Right lobe of liver (tissue), 6 donors: ENCODE results near the gene CRIM1. TPM values are rescaled to one million over a fixed set of nuclear protein-coding genes. Genes with fewer than 3 reads are reported as not detected.

Experiments
- ATAC-seq, 4 donors: fragments of 200-7000 bp; cut with Tn5 transposase; one replicate each; pipeline ENCODE4 v1.9.1; 2020; ENCODE audit warnings: mild to moderate bottlenecking in 4 of 4, moderate library complexity in 4 of 4
- DNase-seq, 3 donors: peaks; one replicate each; pipeline ENCODE4 v3.0.0-alpha.2; 2020
- H3K27ac ChIP-seq, 3 donors: fragments of 200-600 bp; one replicate each; pipeline ENCODE4 v1.8.0; 2022
- H3K27me3 ChIP-seq, 2 donors: fragments of 200-600 bp; one replicate each; pipeline ENCODE4 v1.8.0; 2022
- H3K36me3 ChIP-seq, 4 donors: fragments of 200-600 bp; sonication (generic) in 1 of 4; one replicate each; pipeline versions ENCODE4 v1.5.1 to v1.8.0; 2017 to 2022; ENCODE audit warnings: control low read depth in 1 of 4
- H3K4me1 ChIP-seq, 4 donors: fragments of 200-600 bp; sonication (generic) in 1 of 4; one replicate each; pipeline versions ENCODE4 v1.5.1 to v1.8.0; 2017 to 2022; ENCODE audit warnings: control low read depth in 1 of 4
- H3K4me3 ChIP-seq, 3 donors: fragments of 200-600 bp; one replicate each; pipeline ENCODE4 v1.8.0; 2022
- H3K9me3 ChIP-seq, 4 donors: fragments of 200-600 bp; sonication (generic) in 1 of 4; one replicate each; pipeline versions ENCODE4 v1.5.1 to v1.8.0; 2017 to 2022; ENCODE audit warnings: control low read depth in 1 of 4
- POLR2A ChIP-seq: fragments of 450-650 bp; IDR thresholded peaks from one replicate; pipeline ENCODE4 v1.6.1; 2017; ENCODE audit warnings: antibody characterized with exemption, mild to moderate bottlenecking
- WGBS: methylation state at CpG from one replicate; pipeline ENCODE4 v1.1.6; 2018; ENCODE audit warnings: low coverage, low lambda C conversion rate; ENCODE audit not compliant: insufficient coverage; ENCODE audit errors: missing lambda C conversion rate; 5-methylcytosine and 5-hydroxymethylcytosine counted together
- intact Hi-C, 2 donors: fragments of 100-400 bp; cut with DNase I; formaldehyde crosslinking; loops; one replicate each; pipeline versions ENCODE4 v1.11.2 to v1.14.1; 2022
- total RNA-seq, 6 experiments: library from RNA; depleted of rRNA in 2 of 6; stranded (reverse); fragments of >200 nt in 2 of 6; fragmentation: NEBNext Ultra II Directional in 3 of 6; extraction: Animal tissue kit (Norgen Biotek cat#: 25700) in 3 of 6; gene quantifications; one replicate each; pipeline versions ENCODE4 v1.1.0 to v1.2.4, GENCODE V29; 2016 to 2023
- TF ChIP-seq, protein P1 (sequence below), 4 donors: fragments of 200-600 bp in 3 of 4; fragments of 450-650 bp in 1 of 4; IDR thresholded peaks; one replicate each; pipeline versions ENCODE4 v1.5.1 to v1.8.0; 2016 to 2022; ENCODE audit warnings: antibody characterized with exemption in 4 of 4, mild to moderate bottlenecking in 2 of 4
- donor health status: DM: no; HTN: yes; CAD: no.
- donor health status: DM: no; HTN: no; CAD: no.
- donor health status: DM: no; HTN: no; CAD: no.
- donor health status: DM: no; HTN: yes; CAD: no.
- donor health status: DM: no; HTN: yes; CAD: no.

Gene CRIM1
- total RNA-seq, 6 experiments from 2014 or later: 4.2 to 30.5 (median 16.7) TPM

- H3K4me1 ChIP-seq: no peaks in the 10 kb centered on the region
- H3K9me3 ChIP-seq: no peaks in the 10 kb centered on the region
- 77% methylated on average over 1 of the region's 1 CpG for WGBS
- no peak for DNase-seq
- TF ChIP-seq POLR2A: no peak
- TF ChIP-seq, protein P1, sequence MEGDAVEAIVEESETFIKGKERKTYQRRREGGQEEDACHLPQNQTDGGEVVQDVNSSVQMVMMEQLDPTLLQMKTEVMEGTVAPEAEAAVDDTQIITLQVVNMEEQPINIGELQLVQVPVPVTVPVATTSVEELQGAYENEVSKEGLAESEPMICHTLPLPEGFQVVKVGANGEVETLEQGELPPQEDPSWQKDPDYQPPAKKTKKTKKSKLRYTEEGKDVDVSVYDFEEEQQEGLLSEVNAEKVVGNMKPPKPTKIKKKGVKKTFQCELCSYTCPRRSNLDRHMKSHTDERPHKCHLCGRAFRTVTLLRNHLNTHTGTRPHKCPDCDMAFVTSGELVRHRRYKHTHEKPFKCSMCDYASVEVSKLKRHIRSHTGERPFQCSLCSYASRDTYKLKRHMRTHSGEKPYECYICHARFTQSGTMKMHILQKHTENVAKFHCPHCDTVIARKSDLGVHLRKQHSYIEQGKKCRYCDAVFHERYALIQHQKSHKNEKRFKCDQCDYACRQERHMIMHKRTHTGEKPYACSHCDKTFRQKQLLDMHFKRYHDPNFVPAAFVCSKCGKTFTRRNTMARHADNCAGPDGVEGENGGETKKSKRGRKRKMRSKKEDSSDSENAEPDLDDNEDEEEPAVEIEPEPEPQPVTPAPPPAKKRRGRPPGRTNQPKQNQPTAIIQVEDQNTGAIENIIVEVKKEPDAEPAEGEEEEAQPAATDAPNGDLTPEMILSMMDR (IDR thresholded peaks at IDR 0.05): no peak
- no peak overlapping the region for H3K27ac ChIP-seq
- intact Hi-C loops: no loop called here
- no peak for ATAC-seq
- H3K4me3 ChIP-seq: no peak overlapping the region
- H3K36me3 ChIP-seq: no peaks in the 10 kb centered on the region
- no peaks in the 10 kb centered on the region for H3K27me3 ChIP-seq
Measured at GRCh38 chr2:36423619-36424120, 68.1 kb downstream of the CRIM1 start.

GRCh38 chr2:36425608-36426355 lies 70.2 kb downstream of the CRIM1 start:
- Histone ChIP-seq H3K4me1 (no peaks in the 10 kb centered on the region), H3K4me3 (no peak overlapping the region), H3K27ac (no peak overlapping the region), H3K9me3 (no peaks in the 10 kb centered on the region), H3K36me3 (no peaks in the 10 kb centered on the region), H3K27me3 (no peaks in the 10 kb centered on the region)
- DNase-seq (no peak), ATAC-seq (no peak)
- intact Hi-C loops: no loop called here
- 66% methylated on average over 3 of the region's 3 CpGs for WGBS
- TF ChIP-seq, protein P1 (IDR thresholded peaks at IDR 0.05): no peak
- TF ChIP-seq POLR2A: no peak

GRCh38 chr2:36427790-36428243 lies 72.2 kb downstream of the CRIM1 start:
- WGBS: 80% methylated on average over 2 of the region's 2 CpGs
- Histone ChIP-seq H3K27me3 (no peaks in the 10 kb centered on the region), H3K9me3 (no peaks in the 10 kb centered on the region), H3K4me3 (no peak overlapping the region), H3K27ac (no peak overlapping the region), H3K4me1 (no peaks in the 10 kb centered on the region), H3K36me3 (no peaks in the 10 kb centered on the region)
- TF ChIP-seq POLR2A: no peak
- TF ChIP-seq, protein P1 (IDR thresholded peaks at IDR 0.05): no peak
- DNase-seq (no peak), ATAC-seq (peak in 1 of 4 donors; percentile 38)
- intact Hi-C loops: no loop called here

- Histone ChIP-seq H3K4me1 (no peaks in the 10 kb centered on the region), H3K36me3 (no peaks in the 10 kb centered on the region), H3K27me3 (no peaks in the 10 kb centered on the region), H3K9me3 (no peaks in the 10 kb centered on the region), H3K27ac (no peak overlapping the region), H3K4me3 (no peak overlapping the region)
- TF ChIP-seq, protein P1 (IDR thresholded peaks at IDR 0.05): no peak
- no peak for TF ChIP-seq POLR2A
- no peak for DNase-seq
- ATAC-seq: no peak
- 39% methylated on average over 4 of the region's 4 CpGs for whole genome bisulfite sequencing
- intact Hi-C loops: no loop called here
Measured at GRCh38 chr2:36430549-36430948, 75.0 kb downstream of the CRIM1 start.
